GM21528 (cell line): ENCODE data around the gene MRPS2.

Source experiments
- ATAC-seq: cut with Tn5 transposase; IDR thresholded peaks from one replicate; pipeline ENCODE4 v1.9.1; 2021; ENCODE audit warnings: mild to moderate bottlenecking, moderate library complexity; ENCODE audit not compliant: unreplicated experiment, low FRiP score

MRPS2 gene

GRCh38 chr9:135480071-135480939, 20.2 kb upstream of the MRPS2 start:
- ATAC-seq, result no peak

GRCh38 chr9:135480940-135481310, 19.6 kb upstream of the MRPS2 start:
- no peak for ATAC-seq

GRCh38 chr9:135482015-135482754, 18.3 kb upstream of the MRPS2 start:
- no peak for ATAC-seq

- ATAC-seq, result no peak
These were observed 15.8 kb upstream of the MRPS2 start for GRCh38 chr9:135484460-135485277.

- no peak for ATAC-seq
These were observed 15.1 kb upstream of the MRPS2 start for GRCh38 chr9:135485385-135485784.

- no peak for ATAC-seq
These were observed 14.7 kb upstream of the MRPS2 start for GRCh38 chr9:135485832-135486231.

- no peak for ATAC-seq
These were observed 14.0 kb upstream of the MRPS2 start for GRCh38 chr9:135486267-135487065.

GRCh38 chr9:135487281-135488012, 13.0 kb upstream of the MRPS2 start:
- ATAC-seq, result no peak

GRCh38 chr9:135488013-135488330, 12.5 kb upstream of the MRPS2 start:
- no peak for ATAC-seq

- no peak for ATAC-seq
These were observed 12.0 kb upstream of the MRPS2 start for GRCh38 chr9:135488527-135488926.

GRCh38 chr9:135489188-135489906, 11.1 kb upstream of the MRPS2 start:
- ATAC-seq, result no peak

- no peak for ATAC-seq
These were observed 10.2 kb upstream of the MRPS2 start for GRCh38 chr9:135490166-135490870.

GRCh38 chr9:135490980-135491464, 9.5 kb upstream of the MRPS2 start:
- no peak for ATAC-seq

- no peak for ATAC-seq
These were observed 8.7 kb upstream of the MRPS2 start for GRCh38 chr9:135491764-135492163.

- ATAC-seq, result no peak
These were observed 7.4 kb upstream of the MRPS2 start for GRCh38 chr9:135492886-135493669.

- ATAC-seq, result no peak
These were observed 5.5 kb upstream of the MRPS2 start for GRCh38 chr9:135494791-135495559.
